ENCODE measurements around the gene ALG9.

The ALG9 gene

DNA sequence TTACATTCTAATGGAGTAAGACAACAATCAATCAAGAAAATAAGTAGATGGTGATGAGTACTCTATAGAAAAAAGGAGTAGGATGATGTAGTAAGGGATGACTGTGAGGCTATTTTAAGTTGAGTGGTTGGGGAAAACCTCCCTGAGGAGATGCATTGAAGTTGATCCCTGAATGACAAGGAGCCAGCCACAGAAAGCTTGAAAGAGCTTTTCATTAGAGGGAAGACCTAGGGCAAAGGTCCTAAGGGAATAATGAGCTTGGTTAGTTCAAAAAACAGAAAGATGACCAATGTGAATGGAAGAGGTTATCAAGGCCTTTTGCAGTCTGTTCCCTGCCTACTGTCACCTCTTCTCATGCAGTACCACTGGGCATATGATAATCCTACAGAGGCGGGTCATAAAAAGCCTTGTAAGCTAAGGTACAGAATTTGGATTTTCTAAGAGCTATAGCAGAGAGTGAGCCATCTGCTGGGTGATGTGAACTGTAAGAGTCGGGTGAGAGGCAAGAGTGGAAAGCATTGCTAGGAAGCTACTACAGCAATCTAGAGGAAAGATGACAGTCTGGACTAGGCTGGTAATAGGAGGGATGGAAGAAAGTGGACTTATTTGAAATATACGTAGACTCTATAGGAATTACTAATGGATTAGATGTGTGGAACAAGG, 108.3 kb downstream of the ALG9 start:
- no peak for DNase-seq

DNA sequence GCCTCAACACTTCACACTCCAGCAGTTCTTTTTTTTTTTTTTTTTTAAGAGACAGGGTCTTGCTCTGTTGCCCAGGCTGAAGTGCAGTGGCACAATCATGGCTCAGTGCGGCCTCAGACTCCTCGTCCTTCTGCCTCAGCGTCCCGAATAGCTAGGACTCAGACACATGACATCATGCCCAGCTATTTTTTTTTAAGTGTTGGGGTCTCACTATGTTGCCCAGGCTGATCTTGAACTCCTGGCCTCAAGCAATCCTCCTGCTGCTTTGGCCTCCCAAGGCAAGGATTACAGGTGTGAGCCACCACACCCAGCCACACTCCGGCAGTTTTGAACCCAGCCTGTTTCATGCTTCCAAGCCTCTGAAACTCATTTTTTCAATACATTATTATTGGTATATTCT, 108.9 kb downstream of the ALG9 start:
- DNase-seq, result no peak

DNA sequence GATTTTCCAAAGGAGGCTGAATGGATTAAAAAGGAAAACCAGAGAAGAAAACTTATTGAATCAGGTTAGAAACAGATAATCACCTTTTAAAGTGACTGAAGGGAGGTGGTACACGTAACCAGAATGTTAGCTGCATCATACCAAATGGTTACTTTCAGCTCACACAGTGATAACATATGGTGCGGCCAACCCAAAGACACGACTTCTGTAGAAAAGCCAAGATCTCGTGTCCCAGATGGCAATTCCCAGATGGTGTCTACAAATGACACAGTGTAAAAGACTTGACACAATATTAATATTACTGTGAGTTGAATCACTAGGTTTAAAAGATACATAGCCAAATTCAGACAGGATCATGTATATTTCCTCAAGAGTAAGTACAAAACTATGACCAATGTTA, 110.3 kb downstream of the ALG9 start:
- DNase-seq, result no peak

DNA sequence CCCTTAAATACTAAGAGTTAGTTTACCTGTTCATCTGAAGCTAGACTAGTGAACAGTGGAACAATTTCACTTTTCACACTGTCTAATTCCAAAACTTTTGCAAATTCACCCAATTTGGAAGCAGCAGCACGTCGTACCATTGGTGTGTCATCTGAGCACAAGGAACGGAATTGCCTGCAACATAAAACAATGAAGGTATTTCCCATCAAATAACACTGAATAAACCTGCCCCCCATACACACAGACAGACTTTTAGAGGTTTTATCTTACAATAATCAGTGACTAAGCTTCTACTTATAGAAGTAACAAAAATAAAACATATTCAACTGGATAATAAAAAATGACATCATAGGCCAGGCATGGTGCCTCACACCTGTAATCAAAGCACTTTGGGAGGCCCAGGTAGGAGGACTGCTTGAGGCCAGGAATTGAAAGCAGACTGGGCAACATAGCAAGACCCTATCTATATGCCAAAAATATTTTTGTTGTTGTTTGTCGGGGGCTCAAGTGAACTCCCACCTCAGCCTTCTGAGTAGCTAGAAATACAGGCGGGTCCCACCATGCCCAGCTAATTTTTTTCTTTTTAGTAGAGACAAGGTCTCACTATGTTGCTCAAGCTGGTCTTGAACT, 111.5 kb downstream of the ALG9 start:
- DNase-seq, result no peak

DNA sequence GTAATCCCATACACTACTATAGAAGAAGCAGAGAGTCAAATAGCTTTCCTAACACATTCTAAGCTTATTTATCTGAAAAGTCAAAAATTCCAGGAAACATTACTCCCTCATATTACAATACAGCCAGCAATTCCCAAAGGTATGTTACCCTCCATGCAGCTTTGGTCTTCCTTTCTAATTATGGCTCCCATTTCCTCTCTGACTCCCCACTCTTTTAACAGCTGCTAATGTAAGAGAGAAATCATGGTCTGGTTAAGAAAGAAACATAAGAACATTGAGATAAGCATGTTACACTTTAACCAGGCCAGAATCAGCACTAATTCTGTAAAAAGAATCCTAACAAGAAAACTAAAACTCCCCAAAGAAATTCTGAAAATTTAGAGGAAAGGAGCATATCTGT, 112.0 kb downstream of the ALG9 start:
- no peak for DNase-seq

DNA sequence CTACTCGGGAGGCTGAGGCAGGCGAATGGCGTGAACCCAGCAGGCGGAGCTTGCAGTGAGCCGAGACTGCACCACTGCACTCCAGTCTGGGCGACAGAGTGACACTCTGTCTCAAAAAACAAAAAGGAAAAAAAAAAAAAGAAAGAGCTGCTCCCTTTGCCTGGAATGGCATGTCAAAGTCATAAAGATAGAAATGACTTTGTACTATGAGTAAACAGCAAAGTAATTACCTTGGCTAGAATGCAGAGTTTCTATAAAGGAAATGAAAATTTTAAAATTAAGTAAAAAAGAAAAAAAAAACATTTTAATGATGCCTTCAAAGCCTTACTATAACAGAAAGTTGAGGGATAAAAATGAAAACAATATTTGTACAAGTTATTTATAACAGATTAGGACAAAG, 115.3 kb downstream of the ALG9 start:
- no peak for DNase-seq

DNA sequence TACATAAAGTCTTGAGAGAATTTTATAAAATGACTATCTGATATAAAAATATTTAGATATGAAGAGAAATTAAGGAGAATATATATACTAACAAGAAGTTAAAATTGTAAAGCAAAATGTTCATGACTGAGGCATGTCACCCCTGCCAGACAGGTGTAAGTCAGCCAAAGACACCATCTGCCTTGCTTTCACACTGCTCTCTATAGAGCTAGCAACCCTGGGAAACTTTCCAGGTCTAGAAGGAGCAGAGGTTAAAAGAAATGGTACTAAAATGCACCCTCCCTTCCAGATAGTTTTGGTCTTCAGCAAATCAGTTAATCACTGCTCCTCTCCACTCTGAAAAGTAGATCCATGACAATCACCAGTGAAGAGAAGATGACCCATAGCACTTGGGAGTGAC, 121.7 kb downstream of the ALG9 start:
- DNase-seq, result no peak

DNA sequence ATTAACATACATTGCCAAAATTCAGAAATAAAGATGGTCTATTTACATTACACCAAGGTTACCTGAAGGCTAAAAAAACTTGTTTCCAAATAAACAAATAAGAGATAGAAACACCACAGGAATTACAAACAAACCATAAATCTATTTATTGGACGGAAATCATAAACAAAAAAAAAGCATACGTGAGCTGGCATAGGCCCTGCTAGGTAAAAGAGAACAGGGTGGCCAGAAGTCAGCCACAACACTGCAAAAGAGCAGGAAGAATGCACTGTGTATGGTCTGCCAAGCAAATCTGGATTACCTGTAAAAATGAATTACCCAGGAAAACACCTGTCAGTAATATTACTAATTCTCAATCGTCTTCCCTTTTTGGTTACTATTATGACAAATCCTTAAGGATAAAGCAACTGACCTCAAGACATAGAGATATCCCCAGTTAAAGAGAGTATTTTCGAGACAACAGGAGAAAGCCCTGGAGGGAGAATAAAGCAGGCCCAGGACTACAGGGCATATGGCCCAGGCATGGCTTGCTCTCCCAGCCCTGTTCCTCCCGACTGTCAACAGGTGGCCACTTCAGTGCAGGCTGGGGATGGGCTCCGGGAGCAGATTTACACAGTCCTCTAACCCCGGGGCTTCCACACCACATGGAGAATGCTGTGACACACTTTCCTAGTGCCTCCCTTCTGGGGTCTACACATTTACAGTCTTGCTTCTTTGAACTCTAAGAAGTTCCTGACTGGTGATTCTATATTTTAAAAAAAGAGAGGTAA, 123.2 kb downstream of the ALG9 start:
- no peak for DNase-seq

DNA sequence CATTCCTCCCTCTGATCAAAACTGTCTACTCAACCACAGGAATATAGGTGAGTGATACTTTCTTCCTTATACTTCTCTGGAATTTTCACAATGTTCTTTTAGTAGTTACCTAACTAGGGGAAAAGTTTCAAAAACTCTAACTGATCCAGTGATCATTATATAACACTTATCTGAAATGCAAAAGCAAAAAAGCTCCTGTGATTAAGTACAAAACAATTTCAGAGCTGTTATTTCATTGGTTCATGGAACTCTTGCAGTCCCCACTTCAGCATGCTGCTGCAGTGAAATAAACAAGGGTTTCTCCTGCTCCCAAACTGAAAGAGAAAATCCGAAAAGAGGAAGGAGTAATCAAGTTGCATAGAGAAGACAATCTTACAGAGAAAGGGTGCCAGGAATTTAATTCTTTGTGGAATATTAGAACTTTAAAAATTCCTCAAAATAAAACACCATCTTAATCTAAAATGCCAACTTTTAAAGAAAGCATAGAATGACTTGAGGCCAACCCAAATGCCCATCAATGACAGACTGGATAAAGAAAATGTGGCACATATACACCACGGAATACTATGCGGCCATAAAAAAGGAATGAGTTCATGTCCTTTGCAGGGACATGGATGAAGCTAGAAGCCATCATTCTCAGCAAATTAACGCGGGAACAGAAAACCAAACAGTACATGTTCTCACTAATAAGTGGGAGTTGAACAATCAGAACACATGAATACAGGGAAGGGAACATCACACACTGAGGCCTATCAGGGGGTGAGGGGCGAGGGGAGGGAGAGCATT, 125.5 kb downstream of the ALG9 start:
- DNase-seq, result no peak

DNA sequence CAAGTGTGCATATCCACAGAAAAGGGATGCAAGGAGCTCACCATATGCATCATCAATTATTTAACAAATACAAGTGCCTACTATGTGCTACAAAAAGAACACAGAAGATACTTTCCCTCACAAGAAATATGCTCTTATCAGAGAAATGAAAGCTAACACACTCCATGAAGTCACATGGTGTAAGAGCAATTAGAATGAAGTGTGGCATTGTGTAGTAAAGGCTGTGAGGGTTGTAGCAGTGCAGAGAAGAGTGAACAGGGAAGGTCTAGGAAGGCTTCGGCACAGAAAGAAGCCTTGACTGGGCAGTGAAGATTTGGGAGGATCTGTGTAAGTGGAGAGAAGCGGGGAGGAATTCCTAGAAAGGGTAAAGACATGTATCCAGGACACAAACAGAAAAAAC, 127.7 kb downstream of the ALG9 start:
- DNase-seq, result no peak

DNA sequence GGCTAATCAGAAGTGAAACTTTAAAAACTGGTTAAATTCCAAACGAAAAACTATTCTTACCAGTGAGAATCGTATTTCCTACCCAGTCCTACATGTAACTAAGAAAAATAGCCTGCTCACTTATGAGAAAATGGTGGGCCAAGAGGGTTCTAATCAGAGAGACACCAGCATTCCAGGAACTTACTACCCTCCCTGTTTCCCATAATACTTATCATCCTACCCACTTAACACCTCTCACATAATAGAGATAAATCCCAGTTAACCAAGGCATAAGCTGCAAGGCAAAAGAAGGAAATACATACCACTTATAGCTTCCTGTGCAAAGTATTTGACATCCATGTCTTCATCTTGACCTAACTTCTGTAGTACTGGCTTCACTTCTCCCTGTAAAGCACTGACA, 129.6 kb downstream of the ALG9 start:
- no peak for DNase-seq

DNA sequence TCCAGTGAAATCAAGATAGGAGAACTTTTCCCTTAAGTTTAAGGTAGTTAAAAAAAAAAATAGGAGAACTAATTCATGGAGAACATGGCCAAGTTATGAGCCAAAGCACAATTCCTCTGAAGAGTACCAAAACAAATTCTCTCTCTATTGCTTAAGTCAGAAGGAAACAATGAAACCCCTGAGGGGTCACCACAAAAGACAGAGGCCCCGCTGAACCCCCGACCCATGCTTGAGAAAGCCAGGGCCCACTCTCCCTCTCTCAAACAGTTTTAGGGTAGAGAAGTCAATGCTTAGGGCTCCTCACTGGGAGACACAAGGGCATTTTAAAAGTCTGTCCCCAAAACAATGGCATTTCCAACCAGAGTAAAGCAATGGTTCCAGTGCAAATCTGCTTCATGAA, 132.1 kb downstream of the ALG9 start:
- no peak for DNase-seq

DNA sequence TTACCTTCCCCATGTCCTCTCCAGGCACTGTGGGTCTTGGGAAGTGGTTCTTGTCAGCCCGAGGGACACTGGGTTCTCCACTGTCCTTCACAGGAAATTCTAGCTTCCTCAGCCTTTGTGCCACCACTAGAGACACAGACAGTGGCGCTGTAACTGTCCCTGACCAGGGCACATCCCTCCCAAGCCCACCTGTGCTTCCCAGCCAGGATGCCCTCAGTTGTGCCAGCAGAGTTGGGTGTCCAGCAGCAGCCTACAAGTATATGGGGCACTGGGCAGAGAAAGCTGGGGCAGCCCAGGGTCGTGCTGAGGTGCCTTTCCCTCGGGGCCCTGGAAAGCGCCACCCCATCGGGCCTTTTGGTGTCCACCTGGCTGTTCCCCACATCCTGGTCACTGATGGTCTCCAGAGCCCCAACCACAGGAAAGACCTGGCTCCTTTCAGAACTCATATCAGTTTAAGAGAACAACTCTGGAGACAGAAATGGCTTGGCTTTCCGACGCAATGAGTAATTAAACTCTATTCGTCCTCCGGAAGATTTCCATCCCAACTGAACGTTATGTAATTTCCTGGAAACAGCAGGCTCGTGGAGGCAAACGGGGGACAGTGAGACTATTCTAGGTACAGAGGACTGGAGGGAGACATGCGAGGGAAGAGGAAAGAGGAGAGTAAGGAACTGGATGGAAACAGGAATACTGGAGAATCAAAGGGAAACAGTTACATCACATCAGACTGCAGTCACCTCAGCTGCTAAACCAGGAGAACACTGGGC, 133.8 kb downstream of the ALG9 start:
- no peak for DNase-seq

DNA sequence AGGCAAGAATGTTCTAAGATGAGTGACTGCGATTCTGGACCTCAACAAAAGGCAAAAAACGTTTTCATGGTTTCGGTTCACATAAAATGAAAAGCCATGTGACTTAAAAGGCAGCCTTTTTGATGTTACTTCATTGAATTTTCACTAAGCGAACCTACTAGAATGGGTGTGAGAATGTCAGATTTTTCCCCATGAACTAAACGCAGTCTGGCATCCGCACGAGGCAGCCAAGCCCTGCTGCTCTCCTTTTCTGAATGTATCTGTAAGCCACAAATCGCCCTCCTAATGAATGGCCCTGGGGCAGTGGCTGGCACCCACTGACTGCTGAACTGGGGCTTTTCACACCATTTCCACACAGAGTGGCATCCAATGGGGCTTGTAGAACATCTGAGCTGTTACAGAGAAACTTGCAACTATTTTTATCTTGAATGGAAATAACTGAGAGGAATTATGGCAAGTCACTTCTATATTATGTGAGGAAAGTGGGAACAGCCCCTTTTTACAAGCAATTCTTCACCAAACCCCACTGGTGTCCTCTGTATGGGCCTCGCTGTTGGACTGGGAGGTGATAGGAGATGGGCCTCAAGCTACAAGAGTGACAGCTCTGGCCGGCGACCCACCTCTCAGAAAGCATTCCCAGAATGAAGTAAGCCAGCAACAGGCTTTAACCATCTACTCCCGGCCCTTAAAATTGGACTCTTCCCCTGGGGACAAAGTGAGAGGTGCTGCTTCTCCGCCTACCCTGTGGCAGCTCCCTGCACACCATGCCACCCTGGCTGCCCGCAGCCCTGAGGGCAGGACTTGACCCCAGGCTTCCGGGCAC, 134.5 kb downstream of the ALG9 start:
- no peak for DNase-seq

Measured in NCI-H146 (cell line).